NCI-H1092 treated with DMSO at 0.1 percent for 48 hours (cell line): ENCODE measurements around the gene L3MBTL4.

ENCODE experiments used
- DNase-seq: peaks from one replicate; lab custom pipeline; 2025; lab: John Stamatoyannopoulos, UW

The L3MBTL4 gene

DNA sequence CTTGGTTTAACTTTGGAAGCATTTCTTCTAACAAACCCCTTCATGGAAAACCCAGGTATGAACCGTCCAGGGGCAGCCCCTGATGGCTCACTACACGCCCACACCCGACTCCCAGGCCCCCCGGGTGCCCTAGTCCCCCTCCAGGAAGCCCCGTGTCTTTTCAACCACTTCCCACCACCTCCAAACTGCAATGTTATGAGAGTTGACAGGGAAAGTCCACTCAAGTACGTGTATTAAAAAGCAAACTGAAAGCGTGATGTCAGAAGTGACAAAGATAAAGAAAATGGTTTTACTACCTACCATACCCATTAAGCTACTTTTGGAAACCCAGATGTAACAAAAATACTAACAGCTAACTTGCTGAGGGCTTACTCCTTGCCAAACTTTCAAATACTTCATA lies 51.5 kb downstream of the L3MBTL4 start:
- DNase-seq = no peak

- DNase-seq = no peak
These were observed 52.1 kb downstream of the L3MBTL4 start for GRCh38 chr18:6362559-6363129.

DNA sequence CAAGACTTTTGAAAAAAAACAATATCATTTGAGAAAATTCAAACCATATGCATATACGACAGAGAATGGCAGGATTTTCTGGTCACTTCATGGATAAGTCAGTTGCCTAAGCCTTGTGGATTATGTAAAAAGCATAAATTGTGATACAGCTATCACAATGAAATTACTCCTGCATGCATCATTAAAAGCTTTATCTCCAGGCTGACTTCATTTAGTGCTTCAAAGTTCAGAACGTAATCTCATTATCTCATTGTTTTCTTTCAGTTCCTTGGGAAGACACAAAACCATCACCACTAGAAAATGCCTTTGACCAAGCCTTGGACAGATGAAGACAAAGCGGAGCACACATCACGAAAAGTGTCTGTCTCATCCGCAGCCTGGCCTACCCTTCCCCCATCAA lies 57.0 kb downstream of the L3MBTL4 start:
- no peak for DNase-seq

DNA sequence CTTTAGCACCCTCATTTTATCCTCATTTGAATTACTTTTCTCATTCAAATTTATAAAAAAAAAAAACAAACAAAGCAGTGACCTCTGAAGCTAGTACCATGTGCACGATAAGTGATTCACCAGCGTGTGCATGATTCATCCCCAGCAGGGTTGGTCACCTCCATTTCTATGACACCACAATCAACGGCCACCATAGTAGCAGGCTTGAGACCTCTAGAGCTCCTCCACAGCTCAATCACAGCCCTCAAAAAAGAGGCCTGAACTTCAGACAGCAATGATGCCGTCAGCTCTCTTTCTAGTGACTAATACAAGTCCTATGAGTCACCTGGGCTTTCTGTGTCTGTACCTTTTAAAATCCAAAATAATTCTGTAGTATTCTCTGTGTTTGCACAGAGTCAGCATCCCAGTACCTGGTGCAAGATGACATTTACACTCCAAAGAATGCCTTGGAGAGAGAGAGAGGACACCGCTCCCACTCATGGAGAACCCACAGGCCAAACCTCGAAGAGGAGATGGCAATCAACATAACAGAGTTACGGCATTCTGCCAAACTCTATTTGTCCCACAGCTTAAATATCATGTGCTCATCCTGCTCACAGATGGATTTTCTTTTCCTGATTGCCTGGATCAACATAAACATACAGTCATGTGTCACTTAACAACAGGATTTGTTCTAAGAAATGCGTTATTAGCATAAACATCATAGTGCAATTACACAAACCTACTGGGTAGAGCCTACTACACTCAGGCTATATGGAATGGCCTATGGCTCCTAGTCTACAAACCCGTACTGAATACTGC lies 58.7 kb downstream of the L3MBTL4 start:
- DNase-seq = no peak

DNA sequence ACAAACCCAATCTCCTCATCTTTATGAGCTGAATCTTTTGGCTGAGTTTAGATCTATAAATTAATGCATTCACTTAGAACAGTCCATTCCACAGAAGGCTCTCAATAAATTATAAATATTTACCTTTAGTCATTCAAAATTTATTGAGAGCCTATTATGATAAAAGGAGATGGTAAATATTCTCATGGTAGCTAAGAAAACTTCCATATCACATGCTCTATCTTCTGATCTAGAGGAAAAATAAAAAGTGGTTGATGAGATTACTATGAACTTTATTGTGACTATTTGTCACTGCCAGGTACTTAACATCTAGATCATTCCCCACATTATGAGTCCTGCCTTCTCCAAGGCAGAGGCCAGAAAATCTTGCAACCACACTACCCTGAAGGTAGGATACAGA lies 62.4 kb downstream of the L3MBTL4 start:
- no peak for DNase-seq

- DNase-seq = no peak
These were observed 71.7 kb downstream of the L3MBTL4 start for GRCh38 chr18:6342990-6343389.

DNA sequence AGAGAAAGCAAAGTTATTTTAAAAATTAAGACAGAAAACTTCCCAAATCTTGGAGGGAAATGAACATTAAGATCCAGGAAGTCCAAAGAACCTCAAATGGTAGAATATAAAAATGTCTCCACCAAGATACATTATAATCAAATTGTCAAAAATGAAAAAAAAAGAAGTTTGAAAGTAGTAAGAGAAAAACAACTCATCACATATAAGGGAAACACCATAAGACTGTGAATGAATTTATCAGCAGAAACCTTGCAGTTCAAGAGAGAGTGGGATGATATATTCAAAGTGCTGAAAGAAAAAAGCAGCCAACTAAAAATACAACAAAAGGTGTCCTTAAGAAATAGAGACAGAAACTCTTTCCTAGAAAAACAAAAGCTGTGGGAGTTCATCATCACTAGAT lies 73.0 kb downstream of the L3MBTL4 start:
- no peak for DNase-seq

DNA sequence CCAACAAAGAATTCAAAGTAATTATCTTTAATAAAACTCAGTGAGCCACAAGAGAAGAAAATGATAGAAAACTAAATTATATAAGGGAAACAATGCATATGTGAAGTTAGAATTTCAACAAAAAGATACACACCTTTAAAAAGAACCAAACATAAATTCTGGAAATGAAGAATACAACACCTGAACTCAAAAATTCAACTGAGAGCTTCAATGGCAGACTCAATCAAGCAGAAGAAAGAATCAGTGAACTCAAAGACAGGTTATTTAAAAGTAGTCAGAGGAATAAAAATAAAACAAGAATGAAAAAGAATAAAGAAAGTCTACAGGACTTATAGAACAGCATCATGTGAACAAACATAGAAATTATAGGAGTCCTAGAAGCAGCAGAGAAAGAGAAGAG lies 73.4 kb downstream of the L3MBTL4 start:
- no peak for DNase-seq

GRCh38 chr18:6340121-6340520 lies 74.6 kb downstream of the L3MBTL4 start:
- no peak for DNase-seq

GRCh38 chr18:6336239-6336638 lies 78.5 kb downstream of the L3MBTL4 start:
- no peak for DNase-seq

DNA sequence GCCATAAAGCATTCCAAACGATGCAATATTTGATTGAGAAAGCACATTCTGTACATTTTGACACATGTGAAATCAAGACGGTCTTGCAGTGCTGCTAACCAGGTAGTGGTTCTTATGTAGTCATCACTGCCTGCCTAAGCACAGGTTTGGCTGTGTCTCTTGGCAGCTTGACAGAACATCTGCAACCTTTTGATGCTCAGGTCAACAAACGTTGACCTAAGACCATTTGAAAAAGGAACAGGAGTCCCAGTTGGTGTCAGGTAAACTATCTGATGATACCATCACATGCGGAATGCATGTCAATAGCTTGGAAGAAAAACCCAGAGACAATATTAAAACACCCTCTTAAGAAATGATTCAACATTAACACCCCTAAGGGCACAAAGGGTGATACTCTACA lies 80.7 kb downstream of the L3MBTL4 start:
- no peak for DNase-seq

DNA sequence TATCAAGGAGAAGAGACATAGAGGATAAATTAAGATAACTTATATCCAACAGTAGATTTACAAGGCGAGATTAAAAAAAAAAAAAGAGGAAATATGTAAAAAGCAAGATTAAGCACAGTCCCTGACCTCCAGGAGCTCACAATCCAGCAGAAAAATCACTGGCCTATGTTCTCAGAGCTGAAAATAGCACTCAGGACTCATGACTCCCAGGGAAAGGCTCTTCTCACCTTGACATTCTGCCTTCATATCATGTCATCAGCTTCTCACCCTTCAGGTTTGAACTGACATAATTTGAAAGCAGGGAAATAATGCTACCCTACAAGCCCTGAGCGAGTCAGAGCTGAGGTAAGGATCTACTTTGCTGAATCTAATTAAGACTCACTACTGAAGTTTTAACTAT lies 82.8 kb downstream of the L3MBTL4 start:
- no peak for DNase-seq

- DNase-seq = no peak
These were observed 83.9 kb downstream of the L3MBTL4 start for GRCh38 chr18:6330786-6331185.

- DNase-seq = peak; percentile 18
These were observed 86.1 kb downstream of the L3MBTL4 start for GRCh38 chr18:6328621-6329010.

- DNase-seq = peak; percentile 40
These were observed 86.7 kb downstream of the L3MBTL4 start for GRCh38 chr18:6327895-6328620.

DNA sequence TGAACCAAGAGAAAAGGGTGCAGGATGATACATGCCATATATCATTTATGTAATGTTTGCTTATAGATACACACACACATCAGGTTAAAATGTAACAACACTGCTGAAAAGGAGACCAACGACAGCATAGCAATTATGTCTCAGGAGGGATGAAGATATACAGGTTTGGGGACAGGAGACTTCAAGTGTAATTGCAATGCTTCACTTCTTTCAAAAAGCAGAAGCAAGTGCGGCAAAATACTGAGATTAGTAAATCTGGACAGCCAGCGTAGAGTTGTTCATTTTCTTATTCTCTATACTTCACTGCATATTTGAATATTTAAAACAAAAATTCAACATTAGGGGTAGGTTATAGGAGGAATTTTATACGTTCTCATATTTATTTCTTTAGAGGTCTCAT lies 87.2 kb downstream of the L3MBTL4 start:
- DNase-seq = no peak

DNA sequence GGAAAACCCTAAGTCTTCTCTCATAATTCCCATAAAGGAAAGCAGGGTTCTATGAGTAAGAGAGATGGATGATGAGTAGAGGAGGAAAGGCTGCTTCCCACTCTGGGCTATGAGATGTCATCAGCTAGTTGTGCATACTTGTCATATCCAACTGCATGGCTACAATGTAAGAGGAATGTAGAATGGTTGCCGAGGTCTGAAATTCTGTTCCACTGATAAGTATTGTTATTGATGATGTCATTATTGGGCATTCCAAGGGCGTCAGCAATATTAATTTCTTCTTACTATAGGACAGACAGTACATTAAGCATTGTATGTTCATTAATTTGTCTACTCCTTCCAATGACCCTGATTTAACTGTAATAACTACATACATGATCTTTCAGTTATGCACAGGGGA lies 88.1 kb downstream of the L3MBTL4 start:
- no peak for DNase-seq

- DNase-seq = no peak
These were observed 91.3 kb downstream of the L3MBTL4 start for GRCh38 chr18:6323319-6323889.

DNA sequence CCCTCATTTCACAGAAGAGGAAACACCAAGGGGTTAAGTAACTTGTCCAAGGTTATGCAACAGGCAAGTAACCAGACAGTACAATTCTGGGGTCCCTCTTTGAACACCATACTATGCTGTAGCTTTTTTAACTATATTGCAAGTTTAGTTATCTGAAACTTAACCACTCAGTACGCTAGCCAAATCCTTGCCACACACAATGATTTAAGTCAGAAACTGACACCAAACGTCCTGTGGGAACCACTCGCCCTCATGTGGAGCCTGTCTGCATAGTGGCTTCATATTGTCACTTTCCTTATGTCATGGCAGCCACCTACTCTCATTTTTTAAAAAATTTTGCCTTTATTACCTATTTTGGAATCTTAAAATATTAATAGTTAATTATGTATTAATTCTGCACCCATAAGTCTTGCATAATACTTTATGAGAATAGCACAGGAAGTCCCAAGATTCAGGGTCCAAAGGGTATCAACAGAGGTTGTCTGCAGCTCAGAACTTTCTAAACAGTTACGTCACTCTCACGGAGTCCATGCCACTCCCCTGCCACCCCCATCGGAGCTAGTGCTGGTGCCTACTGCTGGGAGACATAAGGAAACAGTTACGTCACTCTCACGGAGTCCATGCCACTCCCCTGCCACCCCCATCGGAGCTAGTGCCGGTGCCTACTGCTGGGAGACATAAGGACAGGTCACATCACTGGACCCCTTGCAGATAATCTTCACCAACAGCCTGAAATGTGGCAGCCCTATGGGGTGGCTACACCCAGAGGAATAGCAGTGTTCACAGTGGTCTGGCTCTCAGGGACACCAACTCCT lies 99.0 kb downstream of the L3MBTL4 start:
- no peak for DNase-seq

DNA sequence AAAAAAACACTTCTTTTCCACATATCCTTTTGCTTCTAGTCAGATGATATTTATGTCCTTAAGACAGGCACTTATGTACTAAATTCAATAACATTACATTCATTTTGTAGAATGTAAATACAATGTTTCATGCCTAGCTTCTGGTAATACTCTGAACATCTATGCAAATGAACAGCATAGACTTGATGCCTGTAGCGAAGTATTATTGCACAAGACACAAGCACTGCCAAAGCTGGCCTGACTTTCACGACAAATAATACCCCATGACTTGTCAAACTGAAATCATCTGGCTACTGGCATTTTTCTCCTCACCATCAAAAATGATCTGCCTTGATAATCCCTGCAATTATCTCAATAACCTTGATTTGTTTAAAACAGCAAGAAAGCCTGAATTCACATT lies 101.3 kb downstream of the L3MBTL4 start:
- DNase-seq = no peak

DNA sequence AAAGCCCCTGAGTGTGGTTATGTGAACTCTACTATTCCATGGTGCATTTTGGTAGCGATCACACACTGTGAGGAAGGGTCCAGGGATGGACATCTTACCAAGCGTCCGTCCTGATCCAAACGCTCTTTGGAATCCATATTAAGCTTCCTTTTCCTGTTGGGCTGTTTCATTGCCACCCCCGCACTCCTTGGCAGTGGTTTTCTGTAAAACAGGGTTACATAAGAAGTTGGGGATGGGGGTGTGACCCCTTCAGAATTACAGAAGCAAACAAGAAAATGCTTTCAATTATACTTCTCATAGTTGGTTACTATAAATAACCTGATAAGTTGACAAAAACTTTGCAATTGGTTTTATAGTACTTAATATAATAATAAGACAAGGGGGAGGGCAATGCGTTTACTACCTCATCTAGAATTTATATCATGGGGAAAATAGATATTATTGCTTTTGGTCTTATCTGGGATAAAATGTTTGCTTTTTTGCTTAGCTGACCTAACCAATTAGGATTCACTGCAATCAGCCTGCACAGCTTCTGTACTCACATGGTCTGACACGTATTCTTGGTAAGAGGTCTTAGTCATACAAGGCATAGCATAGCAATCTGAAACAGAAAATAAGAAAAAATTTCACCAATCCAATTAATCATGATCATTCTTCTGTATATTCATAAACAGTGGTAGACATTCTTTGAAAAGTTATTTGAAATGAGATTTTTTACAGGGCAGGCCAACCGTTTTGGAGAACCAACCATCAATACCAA lies 103.1 kb downstream of the L3MBTL4 start:
- DNase-seq = no peak
